GM23248 (cell line): ENCODE measurements around the gene COMMD4.

Source experiments
- EZH2 ChIP-seq: fragments of 200-600 bp; sonication (generic); IDR thresholded peaks from 2 replicates; pipeline ENCODE4 v1.6.1; 2018; ENCODE audit warnings: antibody characterized with exemption, mild to moderate bottlenecking; ENCODE audit not compliant: insufficient read depth, poor library complexity, severe bottlenecking
- EZH2phosphoT487 ChIP-seq: fragments of 200-600 bp; sonication (generic); IDR thresholded peaks from 2 replicates; pipeline ENCODE4 v1.6.1; 2018; ENCODE audit warnings: antibody characterized with exemption, moderate library complexity, mild to moderate bottlenecking, low read depth; ENCODE audit not compliant: insufficient read depth

DNA sequence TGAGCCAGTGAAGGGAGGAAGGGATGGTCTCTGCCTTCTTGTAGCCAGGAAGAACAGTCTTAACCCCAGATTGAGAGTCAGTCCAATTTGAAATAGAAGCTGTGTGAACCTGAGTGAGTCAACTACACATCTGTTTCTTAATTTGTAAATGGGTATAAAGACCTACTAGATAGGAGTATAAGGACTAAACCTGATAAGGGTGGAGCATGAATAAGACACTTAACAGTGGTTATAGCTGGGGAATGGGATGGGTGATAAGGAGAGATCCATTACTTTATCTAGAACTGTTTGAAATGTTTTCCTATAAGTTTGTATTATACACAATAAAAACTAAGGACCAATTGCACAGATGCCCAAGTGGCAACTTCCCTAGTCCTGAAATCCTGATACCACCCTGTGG is 31.1 kb downstream of the COMMD4 start:
- no peak for TF ChIP-seq EZH2
- TF ChIP-seq EZH2phosphoT487, result no peak
